LNCaP clone FGC (cell line): ENCODE data around the gene HOXA7.

Experiments
- DNase-seq: peaks from one replicate; pipeline ENCODE4 v3.0.0-alpha.2; 2011; ENCODE audit warnings: low read depth
- H3K4me3 ChIP-seq: 2 replicates; pipeline ENCODE4 v1.5.1; 2011; ENCODE audit warnings: mild to moderate bottlenecking, low read depth, low read length, control low read depth
- CTCF ChIP-seq: IDR thresholded peaks from 2 replicates; pipeline ENCODE4 v1.5.1; 2012; ENCODE audit warnings: mild to moderate bottlenecking; ENCODE audit not compliant: control insufficient read depth, insufficient read depth; ENCODE audit errors: extremely low read depth

HOXA7 gene

GRCh38 chr7:27122077-27122910 lies 34.2 kb downstream of the HOXA7 start:
- DNase-seq, result no peak
- no peak overlapping the region for H3K4me3 ChIP-seq
- TF ChIP-seq CTCF, result no peak

- no peak for TF ChIP-seq CTCF
- no peak overlapping the region for H3K4me3 ChIP-seq
- DNase-seq, result no peak
These were observed 34.8 kb downstream of the HOXA7 start for GRCh38 chr7:27121684-27122076.

DNA sequence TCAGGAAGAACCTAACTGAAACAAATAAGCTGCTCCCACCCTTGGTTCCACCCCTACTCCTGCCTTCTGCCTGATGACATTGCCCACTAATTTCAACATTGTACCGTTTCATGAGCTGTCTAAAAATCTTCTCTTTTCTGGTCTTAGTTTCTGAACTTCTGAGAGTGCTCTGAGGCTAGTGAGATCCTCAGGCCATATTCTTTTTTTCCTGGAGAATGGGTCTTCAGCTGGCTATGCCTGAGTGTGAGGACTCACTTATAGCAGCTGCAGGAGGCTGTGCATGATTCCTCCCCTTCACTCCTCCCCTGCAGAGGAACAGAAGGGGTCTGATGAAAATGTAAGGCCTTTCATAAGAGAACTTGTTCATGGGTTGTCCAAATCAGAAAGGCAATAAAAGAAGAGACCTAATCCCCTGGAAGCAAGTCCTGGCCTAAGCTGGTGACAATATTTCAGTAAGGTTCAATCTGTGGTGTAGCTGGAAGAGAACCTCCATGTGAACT lies 37.0 kb downstream of the HOXA7 start:
- TF ChIP-seq CTCF, result no peak

GRCh38 chr7:27118580-27118979 lies 37.9 kb downstream of the HOXA7 start:
- DNase-seq, result no peak
- no peak overlapping the region for H3K4me3 ChIP-seq
- TF ChIP-seq CTCF, result no peak

More for the DNA sequence above, 37.0 kb downstream of the HOXA7 start:
- no peak overlapping the region for H3K4me3 ChIP-seq
- no peak for DNase-seq

GRCh38 chr7:27117887-27118491 lies 38.5 kb downstream of the HOXA7 start:
- TF ChIP-seq CTCF, result no peak
- no peak for DNase-seq
- no peak overlapping the region for H3K4me3 ChIP-seq

DNA sequence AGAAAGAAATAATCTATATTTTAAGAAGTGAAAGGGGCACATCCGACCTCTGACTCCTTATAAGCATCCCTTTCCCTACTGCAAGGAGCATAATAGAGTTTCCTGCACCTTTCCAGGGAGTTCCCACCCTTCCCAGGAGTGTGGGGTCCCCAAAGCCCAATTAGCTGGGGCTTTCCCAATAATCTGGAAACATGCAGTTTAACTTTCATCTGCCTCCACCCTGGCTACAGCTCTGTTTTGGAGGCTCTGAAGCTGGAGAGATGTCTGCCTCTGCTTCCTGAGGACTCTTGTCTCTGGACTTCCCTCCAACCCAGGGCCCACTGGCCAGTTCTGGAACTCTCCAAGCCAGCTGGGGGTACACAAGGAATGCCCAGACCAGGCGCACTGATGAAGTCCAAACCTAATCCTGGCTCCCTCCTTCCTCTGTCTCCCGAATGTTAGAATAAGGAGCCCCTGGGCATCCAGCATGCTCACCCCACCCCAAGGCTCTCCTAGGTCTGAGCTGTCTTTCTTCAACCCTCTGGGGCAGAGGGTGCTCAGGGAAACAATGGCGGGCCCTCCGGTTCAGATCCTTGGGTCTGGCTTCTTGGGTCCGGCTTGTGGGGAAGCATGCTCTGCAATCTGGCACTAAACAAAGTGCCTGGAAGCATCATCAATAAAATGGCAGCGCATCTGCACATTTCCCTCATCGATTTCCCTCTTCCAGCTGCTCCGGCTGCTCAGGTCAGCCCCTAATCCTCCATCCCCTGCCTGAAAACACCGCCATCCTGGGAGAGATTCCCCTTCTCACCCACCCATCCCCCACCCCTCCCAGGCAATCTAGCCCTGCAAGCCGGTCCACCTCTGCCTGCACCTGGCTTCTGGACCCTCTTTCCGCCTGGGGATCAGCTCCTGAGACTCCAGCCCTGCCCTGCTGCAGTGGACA lies 39.3 kb downstream of the HOXA7 start:
- TF ChIP-seq CTCF, result no peak
- no peak for DNase-seq
- no peak overlapping the region for H3K4me3 ChIP-seq
